ENCODE results near the gene CSNK1D. TPM values are rescaled to one million over a fixed set of nuclear protein-coding genes. Genes with fewer than 3 reads are reported as not detected.
"Not testable (repeated sequence)": the region's sequence is repeated elsewhere in the genome, so short reads cannot be mapped to it uniquely, and the experiment has no call there.

The CSNK1D gene
- total RNA-seq, 1 experiment from 2014 or later = 111 TPM

DNA sequence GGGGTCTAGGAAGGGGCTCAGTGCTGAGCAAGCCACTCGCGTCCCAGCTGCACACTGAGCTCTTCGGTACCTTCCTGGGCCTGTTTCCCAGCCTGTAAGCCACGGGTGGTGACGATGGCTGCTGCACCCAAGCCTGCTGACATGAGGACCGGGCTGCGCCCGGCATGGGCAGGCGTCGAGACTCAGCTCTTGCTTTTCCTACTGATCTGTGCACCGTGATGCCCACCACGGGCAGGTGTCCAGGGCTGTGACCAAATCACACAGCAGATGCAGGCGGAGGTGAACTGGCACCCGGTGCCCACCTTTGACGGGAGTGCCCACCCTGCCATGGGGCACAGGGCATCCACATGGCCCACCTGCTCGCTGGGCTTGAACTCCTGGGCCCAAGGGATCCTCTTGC lies 78.7 kb downstream of the CSNK1D start (continued):
- TF ChIP-seq, protein P1, sequence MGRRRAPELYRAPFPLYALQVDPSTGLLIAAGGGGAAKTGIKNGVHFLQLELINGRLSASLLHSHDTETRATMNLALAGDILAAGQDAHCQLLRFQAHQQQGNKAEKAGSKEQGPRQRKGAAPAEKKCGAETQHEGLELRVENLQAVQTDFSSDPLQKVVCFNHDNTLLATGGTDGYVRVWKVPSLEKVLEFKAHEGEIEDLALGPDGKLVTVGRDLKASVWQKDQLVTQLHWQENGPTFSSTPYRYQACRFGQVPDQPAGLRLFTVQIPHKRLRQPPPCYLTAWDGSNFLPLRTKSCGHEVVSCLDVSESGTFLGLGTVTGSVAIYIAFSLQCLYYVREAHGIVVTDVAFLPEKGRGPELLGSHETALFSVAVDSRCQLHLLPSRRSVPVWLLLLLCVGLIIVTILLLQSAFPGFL (CRISPR knock-in tag; IDR thresholded peaks at IDR 0.05; ENCODE audit: borderline replicate concordance) = no peak
- no peak for TF ChIP-seq ZNF425 (CRISPR knock-in tag; conservative IDR thresholded peaks at IDR 0.05)
- TF ChIP-seq, protein P2, sequence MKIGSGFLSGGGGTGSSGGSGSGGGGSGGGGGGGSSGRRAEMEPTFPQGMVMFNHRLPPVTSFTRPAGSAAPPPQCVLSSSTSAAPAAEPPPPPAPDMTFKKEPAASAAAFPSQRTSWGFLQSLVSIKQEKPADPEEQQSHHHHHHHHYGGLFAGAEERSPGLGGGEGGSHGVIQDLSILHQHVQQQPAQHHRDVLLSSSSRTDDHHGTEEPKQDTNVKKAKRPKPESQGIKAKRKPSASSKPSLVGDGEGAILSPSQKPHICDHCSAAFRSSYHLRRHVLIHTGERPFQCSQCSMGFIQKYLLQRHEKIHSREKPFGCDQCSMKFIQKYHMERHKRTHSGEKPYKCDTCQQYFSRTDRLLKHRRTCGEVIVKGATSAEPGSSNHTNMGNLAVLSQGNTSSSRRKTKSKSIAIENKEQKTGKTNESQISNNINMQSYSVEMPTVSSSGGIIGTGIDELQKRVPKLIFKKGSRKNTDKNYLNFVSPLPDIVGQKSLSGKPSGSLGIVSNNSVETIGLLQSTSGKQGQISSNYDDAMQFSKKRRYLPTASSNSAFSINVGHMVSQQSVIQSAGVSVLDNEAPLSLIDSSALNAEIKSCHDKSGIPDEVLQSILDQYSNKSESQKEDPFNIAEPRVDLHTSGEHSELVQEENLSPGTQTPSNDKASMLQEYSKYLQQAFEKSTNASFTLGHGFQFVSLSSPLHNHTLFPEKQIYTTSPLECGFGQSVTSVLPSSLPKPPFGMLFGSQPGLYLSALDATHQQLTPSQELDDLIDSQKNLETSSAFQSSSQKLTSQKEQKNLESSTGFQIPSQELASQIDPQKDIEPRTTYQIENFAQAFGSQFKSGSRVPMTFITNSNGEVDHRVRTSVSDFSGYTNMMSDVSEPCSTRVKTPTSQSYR (CRISPR knock-in tag; IDR thresholded peaks at IDR 0.05) = no peak
- TF ChIP-seq ELF4 (CRISPR knock-in tag; IDR thresholded peaks at IDR 0.05; ENCODE audit: low read depth) = no peak
- no peak for TF ChIP-seq ETV6 (CRISPR knock-in tag; IDR thresholded peaks at IDR 0.05)
- no peak for TF ChIP-seq GRHL2 (CRISPR knock-in tag; IDR thresholded peaks at IDR 0.05; ENCODE audit: insufficient replicate concordance, severe bottlenecking)
- no peak for TF ChIP-seq AR (CRISPR knock-in tag; IDR thresholded peaks at IDR 0.05)

DNA sequence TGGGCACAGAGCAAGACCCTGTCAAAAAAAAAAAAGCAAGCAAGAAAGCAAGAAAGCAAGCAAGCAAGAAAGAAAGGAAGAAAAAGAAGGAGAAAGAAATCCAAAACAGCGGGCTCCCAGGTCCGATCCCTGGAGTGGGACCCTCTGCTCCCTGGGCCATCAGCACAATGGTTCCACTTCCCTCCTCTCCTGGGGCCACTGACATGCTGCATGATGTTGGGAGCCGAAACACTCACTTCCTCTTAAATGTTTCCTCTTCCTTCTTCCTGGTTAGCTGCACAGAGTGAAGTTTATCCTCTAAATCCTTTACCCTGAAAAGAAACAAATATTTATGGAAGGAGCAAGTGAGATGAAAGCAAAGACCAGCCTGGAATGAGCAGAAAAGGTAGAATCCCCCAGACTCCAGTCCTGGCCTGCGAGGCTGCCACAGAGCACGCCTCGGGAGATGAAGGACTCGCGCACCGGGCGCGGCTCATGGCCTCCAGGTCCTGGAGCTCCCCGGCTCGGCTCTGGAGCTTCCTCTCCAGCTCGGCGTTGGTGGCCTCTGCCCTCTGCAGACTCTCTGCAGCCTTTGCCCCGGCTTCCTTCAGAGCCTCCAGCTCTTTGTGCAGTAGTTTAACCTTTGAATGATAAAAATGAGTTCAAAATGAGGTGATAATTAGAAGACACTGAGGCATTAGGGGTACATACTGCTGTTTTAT lies 79.8 kb downstream of the CSNK1D start:
- Mint-ChIP-seq H3K4me3 (no peak overlapping the region), H3K9me3 (no peaks in the 10 kb centered on the region), H3K27me3 (ENCODE audit: low read depth) (no peaks in the 10 kb centered on the region), H3K4me1 (no peaks in the 10 kb centered on the region), H3K27ac (no peak overlapping the region), H3K36me3 (peaks cover 14% of the 10 kb centered on the region)
- DNase-seq (ENCODE audit: low spot score) = no peak
- ChIA-PET POLR2A (no interaction called here), CTCF (interaction anchor here (1.0 kb wide), 1 partner anchor 163 kb away, joined by 3 read pairs; no protein-coding TSS in a partner anchor)
- no peak for ATAC-seq
- TF ChIP-seq, protein P3, sequence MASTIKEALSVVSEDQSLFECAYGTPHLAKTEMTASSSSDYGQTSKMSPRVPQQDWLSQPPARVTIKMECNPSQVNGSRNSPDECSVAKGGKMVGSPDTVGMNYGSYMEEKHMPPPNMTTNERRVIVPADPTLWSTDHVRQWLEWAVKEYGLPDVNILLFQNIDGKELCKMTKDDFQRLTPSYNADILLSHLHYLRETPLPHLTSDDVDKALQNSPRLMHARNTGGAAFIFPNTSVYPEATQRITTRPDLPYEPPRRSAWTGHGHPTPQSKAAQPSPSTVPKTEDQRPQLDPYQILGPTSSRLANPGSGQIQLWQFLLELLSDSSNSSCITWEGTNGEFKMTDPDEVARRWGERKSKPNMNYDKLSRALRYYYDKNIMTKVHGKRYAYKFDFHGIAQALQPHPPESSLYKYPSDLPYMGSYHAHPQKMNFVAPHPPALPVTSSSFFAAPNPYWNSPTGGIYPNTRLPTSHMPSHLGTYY (CRISPR knock-in tag; IDR thresholded peaks at IDR 0.05) = no peak
- TF ChIP-seq RORB (CRISPR knock-in tag; IDR thresholded peaks at IDR 0.05) = no peak
- TF ChIP-seq, protein P4, sequence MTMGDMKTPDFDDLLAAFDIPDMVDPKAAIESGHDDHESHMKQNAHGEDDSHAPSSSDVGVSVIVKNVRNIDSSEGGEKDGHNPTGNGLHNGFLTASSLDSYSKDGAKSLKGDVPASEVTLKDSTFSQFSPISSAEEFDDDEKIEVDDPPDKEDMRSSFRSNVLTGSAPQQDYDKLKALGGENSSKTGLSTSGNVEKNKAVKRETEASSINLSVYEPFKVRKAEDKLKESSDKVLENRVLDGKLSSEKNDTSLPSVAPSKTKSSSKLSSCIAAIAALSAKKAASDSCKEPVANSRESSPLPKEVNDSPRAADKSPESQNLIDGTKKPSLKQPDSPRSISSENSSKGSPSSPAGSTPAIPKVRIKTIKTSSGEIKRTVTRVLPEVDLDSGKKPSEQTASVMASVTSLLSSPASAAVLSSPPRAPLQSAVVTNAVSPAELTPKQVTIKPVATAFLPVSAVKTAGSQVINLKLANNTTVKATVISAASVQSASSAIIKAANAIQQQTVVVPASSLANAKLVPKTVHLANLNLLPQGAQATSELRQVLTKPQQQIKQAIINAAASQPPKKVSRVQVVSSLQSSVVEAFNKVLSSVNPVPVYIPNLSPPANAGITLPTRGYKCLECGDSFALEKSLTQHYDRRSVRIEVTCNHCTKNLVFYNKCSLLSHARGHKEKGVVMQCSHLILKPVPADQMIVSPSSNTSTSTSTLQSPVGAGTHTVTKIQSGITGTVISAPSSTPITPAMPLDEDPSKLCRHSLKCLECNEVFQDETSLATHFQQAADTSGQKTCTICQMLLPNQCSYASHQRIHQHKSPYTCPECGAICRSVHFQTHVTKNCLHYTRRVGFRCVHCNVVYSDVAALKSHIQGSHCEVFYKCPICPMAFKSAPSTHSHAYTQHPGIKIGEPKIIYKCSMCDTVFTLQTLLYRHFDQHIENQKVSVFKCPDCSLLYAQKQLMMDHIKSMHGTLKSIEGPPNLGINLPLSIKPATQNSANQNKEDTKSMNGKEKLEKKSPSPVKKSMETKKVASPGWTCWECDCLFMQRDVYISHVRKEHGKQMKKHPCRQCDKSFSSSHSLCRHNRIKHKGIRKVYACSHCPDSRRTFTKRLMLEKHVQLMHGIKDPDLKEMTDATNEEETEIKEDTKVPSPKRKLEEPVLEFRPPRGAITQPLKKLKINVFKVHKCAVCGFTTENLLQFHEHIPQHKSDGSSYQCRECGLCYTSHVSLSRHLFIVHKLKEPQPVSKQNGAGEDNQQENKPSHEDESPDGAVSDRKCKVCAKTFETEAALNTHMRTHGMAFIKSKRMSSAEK (CRISPR knock-in tag; IDR thresholded peaks at IDR 0.05; ENCODE audit: borderline replicate concordance) = no peak
- no peak for TF ChIP-seq TEAD1 (CRISPR knock-in tag; IDR thresholded peaks at IDR 0.05)
- no peak for TF ChIP-seq ZNF219 (CRISPR knock-in tag; IDR thresholded peaks at IDR 0.05; ENCODE audit: borderline replicate concordance)
- TF ChIP-seq USF2 (CRISPR knock-in tag; IDR thresholded peaks at IDR 0.05) = no peak
- no peak for TF ChIP-seq ZNF425 (CRISPR knock-in tag; conservative IDR thresholded peaks at IDR 0.05)

- H3K9me3 Mint-ChIP-seq; POLR2A ChIA-PET; CTCF ChIA-PET; DNase-seq (ENCODE audit: low spot score); ATAC-seq; H3K4me1 Mint-ChIP-seq; H3K27ac Mint-ChIP-seq; H3K4me3 Mint-ChIP-seq; H3K27me3 Mint-ChIP-seq (ENCODE audit: low read depth): not testable (repeated sequence)
- peaks cover 14% of the 10 kb centered on the region for H3K36me3 Mint-ChIP-seq
These were observed 80.5 kb downstream of the CSNK1D start for GRCh38 chr17:82193050-82193449.
